HepG2 (cell line): Measurements from ENCODE around the gene MLLT10. TPM values are rescaled to one million over a fixed set of nuclear protein-coding genes. Genes with fewer than 3 reads are reported as not detected.

Source experiments
- ASH2L ChIP-seq: fragments of 300-600, 200-600 bp; sonication (generic); IDR thresholded peaks from 2 replicates; pipeline ENCODE4 v1.7.0; 2017; ENCODE audit warnings: low read depth, mild to moderate bottlenecking, moderate library complexity, mixed read lengths, low read length; ENCODE audit not compliant: insufficient read length
- ATRX ChIP-seq: sonication (generic); formaldehyde crosslinking; IDR thresholded peaks from 2 replicates; pipeline ENCODE4 v1.4.0; 2020; ENCODE audit warnings: missing genetic modification reagents, borderline replicate concordance
- FIP1L1 ChIP-seq: fragments of 200-400 bp; formaldehyde crosslinking; IDR thresholded peaks from 2 replicates; pipeline ENCODE4 v1.6.1; 2018; ENCODE audit warnings: low read depth, mild to moderate bottlenecking, low read length, moderate library complexity, borderline replicate concordance; ENCODE audit not compliant: insufficient read depth
- HMGXB4 ChIP-seq, 2 experiments: sonication (generic) in 1 of 2; formaldehyde crosslinking in 1 of 2; IDR thresholded peaks; 2 replicates each; pipeline versions ENCODE4 v1.4.0 to v1.6.1; 2018 to 2020; ENCODE audit warnings: missing genetic modification reagents in 2 of 2, borderline replicate concordance in 1 of 2, low read depth in 1 of 2, mild to moderate bottlenecking in 1 of 2, missing biosample characterization in 1 of 2
- MATR3 ChIP-seq: sonication (generic); formaldehyde crosslinking; IDR thresholded peaks from 2 replicates; pipeline ENCODE4 v1.4.0; 2020; ENCODE audit warnings: missing genetic modification reagents
- NR1H2 ChIP-seq: sonication (generic); formaldehyde crosslinking; IDR thresholded peaks from 2 replicates; pipeline ENCODE4 v1.8.1; 2022; ENCODE audit warnings: low read depth, missing genetic modification reagents, borderline replicate concordance
- PCBP2 ChIP-seq: fragments of 200-400 bp; formaldehyde crosslinking; optimal IDR thresholded peaks from 2 replicates; pipeline ENCODE3; 2018; ENCODE audit warnings: low read length, low read depth; ENCODE audit not compliant: poor library complexity, severe bottlenecking
- PREB ChIP-seq: sonication (generic); formaldehyde crosslinking; IDR thresholded peaks from 2 replicates; pipeline ENCODE4 v1.4.0; 2020; ENCODE audit warnings: missing genetic modification reagents
- RFXANK ChIP-seq: IDR thresholded peaks from 2 replicates; pipeline ENCODE4 v1.6.1; 2016
- TFDP2 ChIP-seq: sonication (generic); formaldehyde crosslinking; IDR thresholded peaks from 2 replicates; pipeline ENCODE4 v1.4.0; 2020; ENCODE audit warnings: missing genetic modification reagents
- ZBTB7B ChIP-seq: sonication (generic); formaldehyde crosslinking; IDR thresholded peaks from 2 replicates; pipeline ENCODE4 v1.4.0; 2020; ENCODE audit warnings: missing genetic modification reagents
- ZFP41 ChIP-seq: sonication (generic); formaldehyde crosslinking; IDR thresholded peaks from 2 replicates; pipeline ENCODE4 v1.4.0; 2020; ENCODE audit warnings: mild to moderate bottlenecking, missing genetic modification reagents, borderline replicate concordance
- ZNF142 ChIP-seq: sonication (generic); formaldehyde crosslinking; IDR thresholded peaks from 2 replicates; pipeline ENCODE4 v1.4.0; 2020; ENCODE audit warnings: missing genetic modification reagents
- ZNF710 ChIP-seq: sonication (generic); formaldehyde crosslinking; IDR thresholded peaks from 2 replicates; pipeline ENCODE4 v1.5.0; 2020; ENCODE audit warnings: mild to moderate bottlenecking, missing genetic modification reagents, borderline replicate concordance
- ZNF724P ChIP-seq: sonication (generic); formaldehyde crosslinking; IDR thresholded peaks from 2 replicates; pipeline ENCODE4 v1.8.0; 2022; ENCODE audit warnings: missing genetic modification reagents, borderline replicate concordance
- ZSCAN29 ChIP-seq: sonication (generic); formaldehyde crosslinking; conservative IDR thresholded peaks from 2 replicates; pipeline ENCODE4 v1.4.0; 2020; ENCODE audit warnings: mild to moderate bottlenecking, missing genetic modification reagents
- polyA plus RNA-seq, 8 experiments: library from polyadenylated mRNA; depleted of rRNA in 3 of 8; stranded (reverse) in 7 of 8; unstranded in 1 of 8; fragments of >200 nt; fragmentation: Illumina TruSeq in 4 of 8; extraction: Trizol in 4 of 8; gene quantifications; 2 replicates each; pipeline versions ENCODE4 v1.2.1 to v1.2.3, GENCODE V29; 2011 to 2016; ENCODE audit warnings: low read depth in 4 of 8, missing spikeins in 1 of 8, mixed read lengths in 1 of 8; ENCODE audit not compliant: insufficient read depth in 1 of 8
- total RNA-seq, 5 experiments: library from RNA; depleted of rRNA; stranded (reverse); fragments of >200 nt; fragmentation: Illumina TruSeq; extraction: Trizol; gene quantifications; 2 replicates each; pipeline ENCODE4 v1.2.3, GENCODE V29; 2016; ENCODE audit warnings: low read depth in 1 of 5

The MLLT10 gene
- total and polyA plus RNA-seq, 2 of the 13 experiments (the other 11 are each of a cell fraction or from before 2014, with no cell fraction given) = 51.3 to 84.1 TPM

- TF ChIP-seq PCBP2 (peak; percentile 52), ZBTB7B (CRISPR knock-in tag) (peak; percentile 99), ATRX (CRISPR knock-in tag) (no peak), ZNF710 (CRISPR knock-in tag) (peak; percentile 100), FIP1L1 (no peak), ZNF142 (CRISPR knock-in tag) (0 out of 2 replicates have a peak, but pooled peaks have one; percentile 22), ASH2L (peak; percentile 85), TFDP2 (CRISPR knock-in tag) (peak; percentile 73), RFXANK (peak; percentile 72; the same call in 1 of the 2 replicates), HMGXB4 (CRISPR knock-in tag; IDR thresholded peaks at IDR 0.05; ENCODE audit: borderline replicate concordance in 1 of 2, low read depth in 1 of 2) (peak; percentile 76 to 80; a peak in 3 of 4 replicates), PREB (CRISPR knock-in tag) (no peak), ZSCAN29 (CRISPR knock-in tag) (peak; percentile 94), MATR3 (CRISPR knock-in tag) (no peak), ZFP41 (CRISPR knock-in tag) (no peak), NR1H2 (CRISPR knock-in tag) (no peak), ZNF724P (CRISPR knock-in tag) (no peak)
Measured at GRCh38 chr10:21505711-21506278, 28.2 kb upstream of the MLLT10 start (continued).
